Activated T-cell treated with anti-CD3 and anti-CD28 coated beads, Interleukin-2, amount 50 U/mL, for 48 hours (primary cell): ENCODE results near the gene ZNF599.
"Not testable (repeated sequence)": the region's sequence is repeated elsewhere in the genome, so short reads cannot be mapped to it uniquely, and the experiment has no call there.

ENCODE experiments used
- DNase-seq, 2 experiments: peaks; one replicate each; pipeline ENCODE4 v3.0.0-alpha.2; 2020

The ZNF599 gene

DNA sequence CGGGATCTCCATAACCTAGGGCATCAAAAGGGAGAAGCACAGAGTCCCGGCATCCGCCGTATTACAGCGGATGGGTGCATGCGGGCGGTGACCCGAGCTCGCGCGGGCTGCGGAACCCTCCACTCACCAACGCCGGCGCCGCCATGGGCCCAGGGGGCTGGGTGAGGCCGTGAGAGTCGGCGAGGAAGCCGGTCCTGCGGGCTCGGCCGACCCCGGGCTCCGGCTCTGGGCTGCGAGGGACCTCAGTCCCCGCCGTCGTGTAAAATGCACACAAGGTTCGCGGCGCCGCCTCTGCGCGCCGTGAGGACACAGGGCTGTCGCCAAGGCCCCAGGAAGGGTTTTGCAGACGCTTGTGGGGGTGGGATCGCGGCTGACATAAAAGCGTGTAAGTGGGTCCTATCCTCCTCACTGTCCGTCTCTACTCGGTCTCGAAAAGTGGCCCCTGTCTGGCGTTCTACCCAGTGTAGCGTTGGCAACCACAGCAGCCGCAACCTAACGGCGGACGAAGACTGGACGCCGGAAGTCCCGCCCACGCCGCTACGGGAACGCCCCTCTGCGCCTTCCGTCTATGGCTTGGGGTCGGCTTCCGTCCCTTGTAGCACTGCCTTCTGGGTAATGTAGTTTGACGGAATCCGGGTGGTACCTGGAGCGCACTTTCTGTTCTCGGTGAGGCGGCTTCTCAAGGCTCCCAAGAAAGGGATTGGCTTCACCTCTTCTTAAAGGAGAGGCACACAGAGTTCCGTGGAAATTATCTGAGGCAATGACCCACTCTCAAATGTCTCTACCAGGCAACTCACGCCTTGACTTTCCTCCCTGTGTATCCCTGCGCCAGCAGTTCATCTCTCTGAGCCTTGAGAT lies at the start of gene ZNF599:
Gene ZNF599 (minus strand): TSS at position 519 of the 858 bp plus-strand sequence. CDS start 374 bp downstream, at position 145.
- DNase-seq, result peak; percentile 92 to 93

GRCh38 chr19:34818270-34818669 lies 45.3 kb upstream of the ZNF599 start:
- DNase-seq, result no peak

- DNase-seq, result no peak
Observed at GRCh38 chr19:34816708-34817107, 43.7 kb upstream of the ZNF599 start.

DNA sequence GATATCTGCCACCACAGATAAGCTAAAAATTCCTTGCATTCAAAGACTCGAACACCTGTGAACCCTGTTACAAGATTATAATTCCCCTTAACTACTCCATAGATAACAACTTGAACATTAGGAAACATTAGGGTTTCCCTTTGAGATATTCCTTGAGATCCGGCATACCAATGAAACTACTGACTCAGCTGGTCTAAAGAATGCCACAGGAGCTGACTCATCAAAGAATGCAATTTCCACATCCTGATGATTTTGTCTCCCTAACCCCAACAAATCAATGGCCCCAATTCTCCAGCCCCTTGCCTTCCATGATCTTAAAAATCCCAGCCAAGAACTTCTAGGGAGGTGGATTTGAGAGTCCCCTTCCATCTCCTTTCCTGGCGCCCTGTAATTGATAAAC lies 35.6 kb upstream of the ZNF599 start:
- no peak for DNase-seq

DNA sequence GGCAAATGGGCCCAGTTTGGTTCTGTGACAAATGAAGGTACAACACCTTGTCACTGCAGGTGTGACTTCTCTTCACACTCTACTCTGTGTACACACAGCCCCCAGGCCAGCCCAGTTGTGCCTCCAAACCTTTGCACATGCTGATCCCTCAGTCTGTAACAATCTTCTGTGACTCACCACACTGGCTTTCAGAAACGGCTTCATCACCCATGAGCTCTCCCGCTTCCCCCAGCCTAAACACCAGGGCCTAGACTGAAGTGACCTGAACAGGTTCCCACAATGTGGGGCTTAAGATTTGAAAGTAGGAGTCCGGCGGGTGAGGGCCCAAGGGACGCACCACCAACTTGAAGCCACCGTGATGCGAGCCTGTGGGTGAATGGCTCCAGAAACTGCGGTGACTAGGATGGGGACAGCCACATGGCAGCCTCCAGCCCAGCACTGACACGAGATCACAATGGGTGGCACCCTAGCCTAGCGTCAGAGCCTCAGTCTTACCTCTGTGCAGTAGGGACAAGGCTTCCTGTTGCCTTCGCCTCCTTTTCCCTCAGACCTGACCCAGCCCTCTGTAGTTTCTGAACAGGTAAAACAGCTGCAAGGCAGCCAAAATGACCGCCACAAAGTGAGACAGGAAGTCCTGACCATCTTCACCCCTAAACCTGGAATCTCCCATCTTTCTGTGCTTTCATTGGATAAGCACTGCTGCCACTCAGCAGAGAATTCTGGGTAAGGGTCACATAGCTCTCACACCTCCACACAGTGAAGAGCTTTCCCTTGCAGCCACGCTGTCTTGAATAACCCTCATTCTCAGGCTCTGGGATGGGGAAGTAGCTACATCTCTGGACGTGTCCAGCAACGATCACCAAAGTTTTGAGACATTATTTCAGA lies 34.2 kb upstream of the ZNF599 start:
- DNase-seq, result no peak

DNA sequence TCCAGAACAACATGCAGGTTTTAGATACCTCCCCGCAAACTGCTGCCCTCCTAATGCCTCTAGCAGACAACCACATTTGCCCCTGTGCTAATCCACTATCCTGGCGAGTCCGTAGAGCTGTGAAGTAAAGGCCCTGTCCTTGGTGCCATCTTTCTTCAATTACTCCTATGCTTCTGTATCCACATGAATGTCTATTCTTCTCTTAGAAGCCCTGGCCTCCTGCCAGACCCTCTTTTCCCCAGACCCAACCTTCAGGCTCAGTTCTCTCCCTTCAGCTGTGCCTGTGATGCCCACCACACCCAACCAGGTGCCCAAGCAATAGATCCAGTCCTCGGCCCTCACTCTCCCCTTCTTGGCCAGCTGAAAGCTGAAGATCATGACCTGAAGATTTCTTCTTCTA lies 31.1 kb upstream of the ZNF599 start:
- no peak for DNase-seq

DNA sequence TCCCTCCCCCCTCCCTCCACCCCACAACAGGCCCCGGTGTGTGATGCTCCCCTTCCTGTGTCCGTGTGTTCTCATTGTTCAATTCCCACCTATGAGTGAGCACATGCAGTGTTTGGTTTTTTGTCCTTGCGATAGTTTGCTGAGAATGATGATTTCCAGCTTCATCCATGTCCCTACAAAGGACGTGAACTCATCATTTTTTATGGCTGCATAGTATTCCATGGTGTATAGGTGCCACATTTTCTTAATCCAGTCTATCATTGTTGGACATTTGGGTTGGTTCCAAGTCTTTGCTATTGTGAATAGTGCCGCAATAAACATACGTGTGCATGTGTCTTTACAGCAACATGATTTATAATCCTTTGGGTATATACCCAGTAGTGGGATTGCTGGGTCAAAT lies 23.9 kb upstream of the ZNF599 start:
- not testable (repeated sequence) for DNase-seq

GRCh38 chr19:34794066-34794960 lies 21.3 kb upstream of the ZNF599 start:
- no peak for DNase-seq

GRCh38 chr19:34793565-34793964 lies 20.6 kb upstream of the ZNF599 start:
- no peak for DNase-seq

DNA sequence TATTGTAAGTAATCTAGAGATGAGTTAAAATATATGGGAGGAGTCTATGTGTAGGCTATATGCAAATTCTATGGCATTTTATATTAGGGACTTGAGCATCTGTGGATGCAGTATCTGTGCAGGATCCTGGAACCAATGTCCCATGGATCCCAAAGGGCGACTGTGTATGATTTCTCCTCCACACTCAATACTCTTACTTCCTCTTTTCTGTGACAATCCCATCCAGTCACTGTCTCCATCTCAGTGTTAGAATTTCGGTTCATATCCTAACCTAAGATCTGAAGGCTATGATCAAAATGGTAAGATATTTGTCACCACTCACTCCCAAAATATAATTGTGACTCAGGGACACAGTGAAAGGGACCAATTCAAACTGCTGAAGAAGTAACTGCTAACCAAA lies 15.1 kb upstream of the ZNF599 start:
- DNase-seq, result no peak

DNA sequence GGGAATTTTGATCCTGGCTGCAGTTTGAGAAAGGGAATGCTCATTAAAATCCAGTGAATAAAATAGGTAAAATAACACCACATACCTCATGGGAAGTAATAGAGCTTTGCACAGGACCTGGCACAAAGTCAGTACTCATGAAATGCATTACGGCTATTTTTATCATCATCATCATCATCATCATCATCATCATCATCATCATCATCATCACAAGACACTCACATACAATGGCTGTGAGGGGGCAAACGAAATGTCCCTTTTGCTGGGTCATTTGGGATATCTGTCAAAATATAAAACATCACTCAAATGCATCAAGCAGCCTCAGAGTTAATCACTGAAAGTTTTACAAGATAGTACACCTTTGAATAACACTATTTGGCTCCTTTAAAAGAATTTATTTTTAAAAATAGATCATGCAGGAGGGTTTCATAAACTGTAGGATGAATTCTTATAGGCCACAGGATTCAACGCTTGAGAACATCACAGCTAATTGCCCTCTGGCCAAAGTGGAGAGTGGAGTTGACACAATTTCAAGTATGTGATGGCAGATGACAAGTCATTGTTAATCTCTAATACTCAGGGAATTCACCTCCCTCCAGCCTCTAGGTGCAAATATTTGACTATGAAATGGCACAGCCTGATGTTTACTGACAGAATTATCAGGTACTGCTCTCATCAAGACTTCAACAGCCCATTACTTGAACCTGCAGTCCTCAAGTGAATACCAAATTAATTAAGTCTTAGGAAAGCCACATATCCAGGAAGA lies 14.2 kb upstream of the ZNF599 start:
- no peak for DNase-seq

DNA sequence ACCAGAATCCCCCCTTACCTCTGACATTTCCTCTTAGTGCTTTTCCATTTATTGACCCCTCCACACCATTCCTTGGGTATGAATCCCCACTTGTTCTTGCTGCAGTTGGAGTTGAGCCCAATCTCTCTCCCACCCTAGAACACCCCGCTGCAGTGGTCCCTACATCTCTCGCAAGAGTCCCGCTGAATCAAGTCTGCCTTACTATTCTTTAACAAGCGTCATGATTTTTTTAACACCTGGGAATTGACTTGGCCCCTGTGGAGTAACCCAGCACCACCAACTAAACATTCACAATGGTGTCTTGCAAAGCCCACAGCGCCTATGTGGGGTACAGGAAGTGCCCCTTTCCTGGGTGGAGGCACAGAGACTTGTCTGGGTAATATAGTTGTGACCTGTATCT lies 13.2 kb upstream of the ZNF599 start:
- DNase-seq, result no peak

- DNase-seq, result no peak
Observed at GRCh38 chr19:34779652-34780051, 6.6 kb upstream of the ZNF599 start.

- DNase-seq, result no peak
Observed at GRCh38 chr19:34778342-34778741, 5.3 kb upstream of the ZNF599 start.

GRCh38 chr19:34774857-34775256 lies 1.8 kb upstream of the ZNF599 start:
- DNase-seq, result no peak

DNA sequence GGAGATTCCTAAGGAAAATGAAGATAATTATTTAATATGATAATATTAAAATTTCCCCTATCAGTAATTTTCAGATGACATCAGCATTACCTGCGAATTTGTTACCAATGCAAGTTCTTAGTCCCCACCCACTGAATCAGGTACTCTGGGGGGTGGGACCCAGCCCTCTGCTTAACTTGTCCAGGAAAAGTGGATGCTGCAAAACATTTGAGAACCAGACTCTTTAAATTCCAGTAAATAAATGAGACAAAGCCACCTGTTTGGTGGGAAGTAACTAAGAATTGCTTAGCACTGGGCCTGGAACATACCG lies 495 bp upstream of the ZNF599 start:
- DNase-seq, result no peak

- DNase-seq, result no peak
Observed at GRCh38 chr19:34767951-34768350, 5.1 kb downstream of the ZNF599 start.

- DNase-seq, result no peak
Observed at GRCh38 chr19:34766386-34766785, 6.6 kb downstream of the ZNF599 start.

DNA sequence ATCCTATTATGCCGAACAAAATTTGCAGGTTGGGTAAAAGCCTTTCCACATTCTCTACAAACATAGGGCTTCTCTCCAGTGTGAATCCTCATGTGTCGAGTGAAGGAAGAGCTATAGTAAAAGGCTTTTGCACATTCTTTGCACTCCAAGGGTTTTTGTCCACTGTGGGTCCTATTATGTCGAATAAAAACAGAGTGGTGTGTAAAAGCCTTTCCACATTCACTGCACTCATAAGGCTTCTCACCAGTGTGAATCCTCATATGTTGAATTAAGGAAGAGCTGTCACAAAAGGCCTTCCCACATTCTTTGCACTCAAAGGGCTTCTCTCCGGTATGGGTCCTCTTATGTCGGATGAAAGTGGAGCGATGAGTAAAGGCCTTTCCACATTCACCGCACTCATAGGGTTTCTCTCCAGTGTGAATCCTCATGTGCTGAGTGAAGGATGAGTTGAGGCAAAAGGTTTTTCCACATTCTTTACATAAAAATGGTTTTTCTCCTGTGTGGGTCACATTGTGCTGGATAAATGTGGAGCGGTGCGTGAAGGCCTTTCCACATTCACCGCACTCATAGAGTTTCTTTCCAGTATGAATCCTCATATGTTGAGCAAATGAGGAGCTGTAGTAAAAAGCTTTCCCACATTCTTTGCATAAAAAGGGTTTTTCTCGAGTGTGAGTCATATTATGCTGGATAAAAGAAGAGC lies 13.6 kb downstream of the ZNF599 start:
- no peak for DNase-seq

DNA sequence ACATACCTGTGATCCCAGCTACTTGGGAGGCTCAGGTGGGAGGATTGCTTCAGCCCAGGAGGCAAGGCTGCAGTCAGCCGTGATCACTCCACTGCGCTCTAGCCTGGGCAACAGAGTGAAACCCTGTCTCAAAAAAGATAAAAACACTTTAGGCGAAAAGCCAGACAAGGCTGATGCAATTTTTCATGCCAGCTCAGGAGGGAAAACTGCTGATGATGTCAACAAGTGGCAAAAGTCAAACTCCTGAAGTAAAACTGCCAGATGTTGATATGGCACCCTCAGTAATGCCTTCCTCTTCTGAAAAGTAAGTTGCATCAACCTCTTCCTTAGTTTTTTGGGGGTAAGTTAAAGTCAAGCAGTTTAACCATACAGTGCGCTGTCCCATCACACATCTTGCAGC lies 15.6 kb downstream of the ZNF599 start:
- no peak for DNase-seq

- no peak for DNase-seq
Observed at GRCh38 chr19:34744896-34745690, 27.9 kb downstream of the ZNF599 start.
